ENCODE measurements around the gene KCNH8.

KCNH8 gene

GRCh38 chr3:19250959-19251610 lies 102.8 kb downstream of the KCNH8 start:
- Mint-ChIP-seq H3K27me3 (no peaks in the 10 kb centered on the region), H3K4me1 (ENCODE audit: low read depth) (peaks cover 4% of the 10 kb centered on the region), H3K9me3 (no peaks in the 10 kb centered on the region), H3K27ac (no peak overlapping the region), H3K4me3 (no peak overlapping the region), H3K36me3 (ENCODE audit: low read depth) (no peaks in the 10 kb centered on the region)
- DNase-seq = no peak

GRCh38 chr3:19254189-19254588 lies 105.9 kb downstream of the KCNH8 start:
- Mint-ChIP-seq H3K9me3 (no peaks in the 10 kb centered on the region), H3K27me3 (no peaks in the 10 kb centered on the region), H3K36me3 (ENCODE audit: low read depth) (no peaks in the 10 kb centered on the region), H3K4me1 (ENCODE audit: low read depth) (peaks cover 4% of the 10 kb centered on the region), H3K4me3 (no peak overlapping the region), H3K27ac (no peak overlapping the region)
- DNase-seq = no peak

- Mint-ChIP-seq H3K27ac (no peak overlapping the region), H3K9me3 (no peaks in the 10 kb centered on the region), H3K4me3 (no peak overlapping the region)
These were observed 106.6 kb downstream of the KCNH8 start for GRCh38 chr3:19254784-19255338.

GRCh38 chr3:19256313-19256712 lies 108.0 kb downstream of the KCNH8 start:
- no peak overlapping the region for H3K4me3 Mint-ChIP-seq
- peaks cover 4% of the 10 kb centered on the region for H3K4me1 Mint-ChIP-seq (ENCODE audit: low read depth)
- DNase-seq = no peak
- H3K27me3 Mint-ChIP-seq = no peaks in the 10 kb centered on the region
- H3K36me3 Mint-ChIP-seq (ENCODE audit: low read depth) = no peaks in the 10 kb centered on the region
- H3K9me3 Mint-ChIP-seq = no peaks in the 10 kb centered on the region
- H3K27ac Mint-ChIP-seq = no peak overlapping the region

More at GRCh38 chr3:19254784-19255338, 106.6 kb downstream of the KCNH8 start:
- H3K4me1 Mint-ChIP-seq (ENCODE audit: low read depth) = peaks cover 4% of the 10 kb centered on the region
- no peaks in the 10 kb centered on the region for H3K27me3 Mint-ChIP-seq
- H3K36me3 Mint-ChIP-seq (ENCODE audit: low read depth) = no peaks in the 10 kb centered on the region
- DNase-seq = no peak

- Mint-ChIP-seq H3K27ac (no peak overlapping the region), H3K9me3 (no peaks in the 10 kb centered on the region), H3K4me3 (no peak overlapping the region), H3K36me3 (ENCODE audit: low read depth) (no peaks in the 10 kb centered on the region), H3K4me1 (ENCODE audit: low read depth) (no peaks in the 10 kb centered on the region), H3K27me3 (no peaks in the 10 kb centered on the region)
- no peak for DNase-seq
These were observed 115.3 kb downstream of the KCNH8 start for GRCh38 chr3:19263606-19264005.

GRCh38 chr3:19264424-19264823 lies 116.1 kb downstream of the KCNH8 start:
- Mint-ChIP-seq H3K27me3 (no peaks in the 10 kb centered on the region), H3K4me1 (ENCODE audit: low read depth) (no peaks in the 10 kb centered on the region), H3K36me3 (ENCODE audit: low read depth) (no peaks in the 10 kb centered on the region), H3K27ac (no peak overlapping the region), H3K9me3 (no peaks in the 10 kb centered on the region), H3K4me3 (no peak overlapping the region)
- no peak for DNase-seq

- no peaks in the 10 kb centered on the region for H3K36me3 Mint-ChIP-seq (ENCODE audit: low read depth)
- no peaks in the 10 kb centered on the region for H3K4me1 Mint-ChIP-seq (ENCODE audit: low read depth)
- no peak for DNase-seq
- H3K27me3 Mint-ChIP-seq = no peaks in the 10 kb centered on the region
- H3K9me3 Mint-ChIP-seq = no peaks in the 10 kb centered on the region
- no peak overlapping the region for H3K27ac Mint-ChIP-seq
- H3K4me3 Mint-ChIP-seq = no peak overlapping the region
These were observed 118.7 kb downstream of the KCNH8 start for GRCh38 chr3:19267040-19267439.

- Mint-ChIP-seq H3K4me3 (no peak overlapping the region), H3K9me3 (no peaks in the 10 kb centered on the region), H3K36me3 (ENCODE audit: low read depth) (no peaks in the 10 kb centered on the region), H3K27ac (no peak overlapping the region), H3K27me3 (no peaks in the 10 kb centered on the region), H3K4me1 (ENCODE audit: low read depth) (no peaks in the 10 kb centered on the region)
- no peak for DNase-seq
These were observed 122.2 kb downstream of the KCNH8 start for GRCh38 chr3:19270481-19270880.

- DNase-seq = no peak
- Mint-ChIP-seq H3K9me3 (no peaks in the 10 kb centered on the region), H3K4me3 (no peak overlapping the region), H3K27me3 (no peaks in the 10 kb centered on the region), H3K4me1 (ENCODE audit: low read depth) (no peaks in the 10 kb centered on the region), H3K27ac (no peak overlapping the region), H3K36me3 (ENCODE audit: low read depth) (no peaks in the 10 kb centered on the region)
These were observed 124.0 kb downstream of the KCNH8 start for GRCh38 chr3:19272296-19272695.

- no peaks in the 10 kb centered on the region for H3K4me1 Mint-ChIP-seq (ENCODE audit: low read depth)
- H3K4me3 Mint-ChIP-seq = no peak overlapping the region
- H3K27me3 Mint-ChIP-seq = no peaks in the 10 kb centered on the region
- no peak overlapping the region for H3K27ac Mint-ChIP-seq
- no peak for DNase-seq
- H3K36me3 Mint-ChIP-seq (ENCODE audit: low read depth) = no peaks in the 10 kb centered on the region
- H3K9me3 Mint-ChIP-seq = no peaks in the 10 kb centered on the region
These were observed 124.8 kb downstream of the KCNH8 start for GRCh38 chr3:19273091-19273490.

- no peaks in the 10 kb centered on the region for H3K36me3 Mint-ChIP-seq (ENCODE audit: low read depth)
- no peaks in the 10 kb centered on the region for H3K4me1 Mint-ChIP-seq (ENCODE audit: low read depth)
- no peak for DNase-seq
- no peaks in the 10 kb centered on the region for H3K9me3 Mint-ChIP-seq
- H3K4me3 Mint-ChIP-seq = no peak overlapping the region
- H3K27ac Mint-ChIP-seq = no peak overlapping the region
- H3K27me3 Mint-ChIP-seq = no peaks in the 10 kb centered on the region
These were observed 126.3 kb downstream of the KCNH8 start for GRCh38 chr3:19274576-19274975.

- H3K27me3 Mint-ChIP-seq = no peaks in the 10 kb centered on the region
- no peaks in the 10 kb centered on the region for H3K4me1 Mint-ChIP-seq (ENCODE audit: low read depth)
- no peaks in the 10 kb centered on the region for H3K36me3 Mint-ChIP-seq (ENCODE audit: low read depth)
- no peak overlapping the region for H3K27ac Mint-ChIP-seq
- no peak overlapping the region for H3K4me3 Mint-ChIP-seq
- no peak for DNase-seq
- no peaks in the 10 kb centered on the region for H3K9me3 Mint-ChIP-seq
These were observed 136.7 kb downstream of the KCNH8 start for GRCh38 chr3:19284974-19285373.

GRCh38 chr3:19293295-19293694 lies 145.0 kb downstream of the KCNH8 start:
- Mint-ChIP-seq H3K4me1 (ENCODE audit: low read depth) (no peaks in the 10 kb centered on the region), H3K9me3 (no peaks in the 10 kb centered on the region), H3K27me3 (no peaks in the 10 kb centered on the region), H3K27ac (no peak overlapping the region), H3K36me3 (ENCODE audit: low read depth) (no peaks in the 10 kb centered on the region), H3K4me3 (no peak overlapping the region)
- DNase-seq = no peak

GRCh38 chr3:19295208-19295607 lies 146.9 kb downstream of the KCNH8 start:
- no peaks in the 10 kb centered on the region for H3K27me3 Mint-ChIP-seq
- H3K9me3 Mint-ChIP-seq = no peaks in the 10 kb centered on the region
- H3K4me3 Mint-ChIP-seq = no peak overlapping the region
- no peak for DNase-seq
- no peak overlapping the region for H3K27ac Mint-ChIP-seq
- H3K36me3 Mint-ChIP-seq (ENCODE audit: low read depth) = no peaks in the 10 kb centered on the region
- no peaks in the 10 kb centered on the region for H3K4me1 Mint-ChIP-seq (ENCODE audit: low read depth)

- no peaks in the 10 kb centered on the region for H3K4me1 Mint-ChIP-seq (ENCODE audit: low read depth)
- no peak overlapping the region for H3K27ac Mint-ChIP-seq
- no peaks in the 10 kb centered on the region for H3K36me3 Mint-ChIP-seq (ENCODE audit: low read depth)
These were observed 183.6 kb downstream of the KCNH8 start for GRCh38 chr3:19331931-19332330.

GRCh38 chr3:19334120-19334519 lies 185.8 kb downstream of the KCNH8 start:
- H3K4me1 Mint-ChIP-seq (ENCODE audit: low read depth) = no peaks in the 10 kb centered on the region
- H3K36me3 Mint-ChIP-seq (ENCODE audit: low read depth) = no peaks in the 10 kb centered on the region
- no peaks in the 10 kb centered on the region for H3K9me3 Mint-ChIP-seq
- H3K4me3 Mint-ChIP-seq = no peak overlapping the region
- DNase-seq = no peak
- no peak overlapping the region for H3K27ac Mint-ChIP-seq
- no peaks in the 10 kb centered on the region for H3K27me3 Mint-ChIP-seq

More at GRCh38 chr3:19331931-19332330, 183.6 kb downstream of the KCNH8 start:
- H3K27me3 Mint-ChIP-seq = no peaks in the 10 kb centered on the region
- DNase-seq = no peak
- H3K9me3 Mint-ChIP-seq = no peaks in the 10 kb centered on the region
- no peak overlapping the region for H3K4me3 Mint-ChIP-seq
